ENCODE results near the gene GPX3.

Gene GPX3, protein sequence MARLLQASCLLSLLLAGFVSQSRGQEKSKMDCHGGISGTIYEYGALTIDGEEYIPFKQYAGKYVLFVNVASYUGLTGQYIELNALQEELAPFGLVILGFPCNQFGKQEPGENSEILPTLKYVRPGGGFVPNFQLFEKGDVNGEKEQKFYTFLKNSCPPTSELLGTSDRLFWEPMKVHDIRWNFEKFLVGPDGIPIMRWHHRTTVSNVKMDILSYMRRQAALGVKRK

DNA sequence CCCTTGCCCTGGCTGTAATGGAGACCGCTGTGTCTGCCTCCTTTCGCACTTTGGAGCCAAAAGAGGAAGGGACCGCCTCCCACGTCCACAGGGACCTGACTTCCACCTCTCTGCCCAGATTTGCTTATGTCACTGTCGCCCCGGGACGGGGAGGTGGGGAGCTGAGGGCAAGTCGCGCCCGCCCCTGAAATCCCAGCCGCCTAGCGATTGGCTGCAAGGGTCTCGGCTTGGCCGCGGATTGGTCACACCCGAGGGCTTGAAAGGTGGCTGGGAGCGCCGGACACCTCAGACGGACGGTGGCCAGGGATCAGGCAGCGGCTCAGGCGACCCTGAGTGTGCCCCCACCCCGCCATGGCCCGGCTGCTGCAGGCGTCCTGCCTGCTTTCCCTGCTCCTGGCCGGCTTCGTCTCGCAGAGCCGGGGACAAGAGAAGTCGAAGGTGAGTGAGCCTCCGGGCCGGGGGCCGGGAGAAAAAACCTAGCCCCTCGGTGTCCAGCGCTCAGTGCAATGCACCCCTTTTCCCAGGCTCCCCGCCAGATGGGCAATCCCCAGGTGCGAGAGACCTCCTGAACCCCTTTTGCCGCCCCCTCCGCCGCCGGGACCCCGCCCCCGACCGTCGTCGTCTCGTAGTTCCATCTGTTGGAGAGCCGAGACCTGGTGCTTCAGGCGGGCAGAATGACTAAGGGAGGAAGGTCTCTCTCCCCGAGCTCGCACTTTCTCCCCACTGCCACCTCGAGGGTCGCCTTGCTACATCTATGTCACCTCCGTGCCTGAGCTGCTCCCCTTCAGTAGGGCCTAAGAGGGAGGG lies at the start of gene GPX3:
Gene GPX3, plus strand, starts transcription at position 288 of the 807 bp plus-strand sequence. Its CDS starts 64 bp downstream, at position 352.
- DNase-seq: peak; percentile 42

DNA sequence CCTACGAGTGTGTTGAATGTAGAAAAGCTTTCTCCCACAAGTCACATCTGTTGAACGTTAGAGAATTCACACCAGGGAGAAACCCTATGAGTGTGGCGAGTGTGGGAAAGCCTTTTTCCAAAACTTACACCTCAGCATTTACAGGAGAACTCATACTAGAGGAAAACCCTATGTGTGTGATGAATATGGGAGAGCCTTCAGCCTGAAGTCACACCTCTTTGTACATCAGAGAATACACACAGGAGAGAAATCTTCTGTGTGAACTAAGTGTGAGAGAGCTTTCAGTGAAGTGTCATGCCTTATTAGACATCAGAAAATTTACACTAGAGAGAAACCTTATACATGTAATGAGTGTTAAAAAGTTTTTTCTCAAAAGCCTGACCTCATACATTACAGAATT lies 41.8 kb upstream of the GPX3 start:
- DNase-seq: no peak

DNA sequence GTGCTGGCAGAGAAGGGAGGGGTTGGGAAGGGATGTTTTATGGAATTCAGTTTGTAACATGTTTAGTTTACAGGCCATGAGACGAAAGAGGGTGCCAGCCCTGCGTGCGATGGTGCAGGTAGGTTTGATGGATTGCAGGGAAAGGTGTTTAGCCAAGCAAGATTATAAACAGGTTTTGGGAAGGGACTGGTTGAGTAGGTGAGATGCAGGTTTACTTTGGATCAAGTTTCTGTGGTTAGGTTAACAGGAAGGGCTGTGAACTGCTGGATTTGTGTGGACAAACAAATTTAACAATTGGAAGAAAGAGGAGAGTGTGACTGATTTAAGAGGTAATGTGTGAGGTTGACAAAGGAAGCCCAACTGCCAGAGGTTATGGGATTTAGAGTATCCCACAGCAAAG lies 32.6 kb upstream of the GPX3 start:
- no peak for DNase-seq

DNA sequence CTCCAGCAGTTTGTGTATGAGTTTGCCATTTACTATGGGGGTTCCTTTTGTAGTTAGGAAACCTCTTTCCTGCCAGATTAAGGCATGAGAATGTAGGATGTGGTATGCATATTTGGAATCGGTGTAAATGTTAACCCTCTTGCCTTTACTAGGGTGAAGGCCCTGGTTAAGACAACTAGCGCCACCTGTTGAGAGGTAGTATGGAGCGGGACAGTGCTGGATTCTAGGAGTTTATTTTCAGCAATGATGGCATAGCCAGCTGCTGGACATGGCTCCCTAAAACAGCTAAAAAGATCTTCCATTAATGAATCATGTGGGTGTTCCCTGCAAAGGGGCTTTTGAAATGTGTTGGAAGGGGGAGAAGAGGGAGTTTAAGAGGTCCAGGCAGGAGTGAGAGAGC lies 30.7 kb upstream of the GPX3 start:
- peak; percentile 9 for DNase-seq

DNA sequence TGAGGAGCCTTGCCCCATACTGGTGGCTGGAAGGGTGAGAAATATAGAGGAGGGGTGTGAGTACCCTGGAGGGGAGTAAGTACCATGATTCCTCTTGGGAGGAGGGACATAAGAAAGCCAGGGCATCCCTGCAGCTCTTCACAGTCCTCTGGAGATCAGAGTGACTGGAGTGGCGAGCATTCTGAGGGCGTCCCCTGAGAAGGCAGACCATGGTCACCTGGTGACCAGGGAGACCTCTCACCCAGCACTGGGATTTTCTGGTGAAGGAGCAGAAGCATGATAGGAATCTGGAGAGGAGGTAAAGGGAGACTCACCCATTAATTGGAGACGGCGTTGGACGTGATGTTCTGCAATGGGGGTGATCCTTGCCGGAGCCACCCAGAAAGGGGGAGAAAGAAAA lies 27.7 kb upstream of the GPX3 start:
- DNase-seq: no peak

DNA sequence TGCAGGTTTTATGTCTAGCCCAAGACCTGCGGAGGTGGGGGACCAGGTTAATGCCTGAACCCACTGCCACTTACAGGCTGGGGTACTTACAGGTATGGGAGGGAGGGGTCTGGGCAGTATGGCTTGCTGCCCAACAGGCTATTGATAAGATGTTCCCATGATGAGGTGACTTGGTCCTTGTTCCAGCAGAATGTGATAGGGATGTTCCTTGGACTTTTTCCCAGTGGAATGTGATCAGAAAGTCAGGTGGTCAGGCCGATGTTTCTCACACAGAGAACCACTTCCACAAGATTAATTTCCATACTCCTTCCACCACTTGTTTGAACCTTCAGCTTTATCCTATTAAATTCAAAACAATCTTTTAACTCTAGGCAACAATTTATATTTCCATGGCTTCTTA lies 27.0 kb upstream of the GPX3 start:
- DNase-seq: no peak

DNA sequence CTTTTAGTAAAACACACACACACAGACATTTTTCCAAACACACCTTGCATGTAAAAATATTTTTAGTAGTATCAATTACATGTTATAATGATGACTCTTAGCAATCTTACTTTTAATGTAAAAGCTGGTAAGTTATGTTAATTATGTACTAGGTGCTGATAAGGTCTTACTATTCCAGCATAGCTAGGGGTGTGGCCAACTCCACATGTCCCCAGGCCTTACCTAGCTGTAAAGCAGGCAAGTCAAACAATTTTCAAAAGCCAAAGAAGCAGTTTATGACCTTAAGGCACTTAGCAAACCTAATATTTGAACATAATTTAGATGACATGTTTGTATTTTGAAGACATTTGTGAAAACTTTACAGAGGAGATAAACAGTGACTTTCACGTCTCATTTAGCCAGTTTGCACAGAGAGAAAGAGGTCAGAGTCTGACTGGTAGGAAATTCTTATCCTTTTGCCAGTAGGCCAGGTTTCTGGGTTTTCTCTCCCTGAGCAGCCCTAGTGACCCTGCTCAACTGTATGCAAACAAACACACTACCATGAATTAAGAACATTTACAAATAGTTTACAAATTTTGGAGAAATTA lies 26.5 kb upstream of the GPX3 start:
- DNase-seq: no peak

DNA sequence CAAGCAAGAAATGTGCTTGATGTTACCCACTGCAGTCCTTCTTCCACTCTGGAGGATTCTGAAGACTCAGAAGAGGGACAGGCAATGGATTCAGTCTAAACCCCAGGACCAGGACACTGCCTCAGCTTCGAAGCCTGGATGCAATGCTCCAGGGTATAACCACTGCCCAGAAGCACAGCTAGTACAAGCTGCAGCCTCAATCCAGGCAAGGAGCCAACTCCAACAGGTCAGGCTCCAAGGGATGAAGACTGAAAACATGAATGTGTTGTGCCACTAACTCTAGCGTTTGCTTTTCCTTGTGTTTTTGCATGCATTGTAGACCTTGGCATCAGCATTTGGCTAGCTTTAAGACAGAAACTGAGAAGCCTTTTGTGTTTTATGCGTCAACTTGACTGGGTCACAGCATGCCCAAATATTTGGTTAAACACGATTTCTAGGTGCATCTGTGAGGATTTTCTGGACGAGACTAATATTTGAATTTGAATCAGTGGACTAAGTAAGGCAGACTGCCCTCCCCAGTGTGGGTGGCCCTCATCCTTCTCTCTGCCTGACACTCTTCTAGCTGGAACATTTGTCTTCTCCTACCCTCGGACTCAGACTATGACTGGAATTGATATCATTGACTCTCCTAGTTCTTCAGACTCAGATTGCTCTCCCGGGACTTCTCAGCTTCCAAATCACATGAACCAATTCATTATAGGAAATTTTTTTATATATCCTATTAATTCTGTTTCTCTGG lies 20.5 kb upstream of the GPX3 start:
- DNase-seq: no peak

DNA sequence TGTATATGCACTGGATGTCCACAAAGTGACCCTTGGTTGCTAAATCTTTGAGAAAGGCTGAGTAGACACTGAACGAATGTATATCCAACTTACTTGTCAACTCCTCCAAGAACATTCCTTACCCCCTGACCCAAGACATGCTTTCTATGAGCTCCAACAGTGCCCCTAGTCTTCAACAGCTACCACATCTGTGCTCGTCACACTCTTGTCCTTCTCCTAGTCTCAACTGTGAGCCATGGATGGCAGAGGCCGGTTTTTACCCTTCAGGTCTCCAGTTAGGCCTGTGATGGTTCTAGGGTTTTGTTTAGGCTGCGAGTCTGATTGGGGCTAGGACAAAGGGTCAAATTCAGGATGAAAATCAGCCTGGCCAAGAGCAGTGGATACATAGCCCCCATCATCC lies 19.0 kb upstream of the GPX3 start:
- DNase-seq: no peak

DNA sequence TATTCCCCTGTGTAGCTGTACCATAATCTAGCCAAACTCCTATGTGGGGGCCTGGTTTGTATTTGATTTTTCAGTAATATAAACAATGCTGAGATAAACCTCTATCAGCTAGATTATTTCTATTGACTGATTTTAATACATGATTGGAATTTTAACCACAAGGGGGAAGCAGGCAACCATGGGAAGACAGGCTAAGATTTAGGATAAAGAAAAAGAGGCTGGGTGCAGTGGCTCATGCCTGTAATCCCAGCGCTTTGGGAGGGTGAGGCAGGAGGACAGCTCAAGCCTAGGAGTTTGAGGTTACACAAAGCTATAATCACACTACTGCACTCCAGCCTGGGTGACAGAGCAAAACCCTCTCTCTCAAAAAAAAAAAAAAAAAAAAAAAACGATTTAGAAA lies 18.1 kb upstream of the GPX3 start:
- DNase-seq: peak; percentile 26

DNA sequence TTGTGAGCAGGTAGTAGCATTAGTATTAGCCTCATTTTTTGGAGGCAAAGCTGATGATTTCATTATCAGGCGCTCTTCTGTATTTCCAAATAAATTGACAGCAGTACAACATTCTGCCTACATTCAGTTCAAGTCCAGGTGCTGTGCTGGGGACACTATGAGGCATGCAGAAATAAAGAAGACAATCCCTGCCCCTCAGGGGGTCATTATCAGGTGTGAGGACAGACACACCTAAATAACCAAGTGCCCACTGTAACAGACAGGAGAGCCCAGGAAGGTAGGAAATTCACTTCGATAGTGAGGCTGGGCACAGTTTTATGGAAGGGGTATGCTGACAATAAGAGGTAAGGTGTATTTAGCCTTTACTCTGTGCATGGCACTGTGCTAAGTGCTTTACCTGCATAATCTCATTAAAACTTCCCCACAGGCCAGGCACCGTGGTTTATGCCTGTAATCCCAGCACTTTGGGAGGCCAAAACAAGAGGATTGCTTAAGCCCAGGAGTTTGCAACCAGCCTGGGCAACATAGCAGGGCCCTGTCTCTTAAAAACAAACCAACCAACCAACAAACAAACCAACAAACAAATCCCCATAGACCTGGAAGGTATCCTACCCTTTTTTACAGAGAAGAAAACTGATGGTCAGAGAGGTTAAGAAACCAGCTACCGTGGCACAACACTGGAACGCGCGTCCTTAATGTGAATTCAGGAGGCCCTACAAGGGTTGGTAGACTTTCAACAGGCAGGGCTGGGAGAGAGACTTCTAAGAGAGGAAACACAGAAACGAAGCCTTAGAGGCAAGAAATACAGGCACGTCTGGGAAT lies 17.5 kb upstream of the GPX3 start:
- no peak for DNase-seq

DNA sequence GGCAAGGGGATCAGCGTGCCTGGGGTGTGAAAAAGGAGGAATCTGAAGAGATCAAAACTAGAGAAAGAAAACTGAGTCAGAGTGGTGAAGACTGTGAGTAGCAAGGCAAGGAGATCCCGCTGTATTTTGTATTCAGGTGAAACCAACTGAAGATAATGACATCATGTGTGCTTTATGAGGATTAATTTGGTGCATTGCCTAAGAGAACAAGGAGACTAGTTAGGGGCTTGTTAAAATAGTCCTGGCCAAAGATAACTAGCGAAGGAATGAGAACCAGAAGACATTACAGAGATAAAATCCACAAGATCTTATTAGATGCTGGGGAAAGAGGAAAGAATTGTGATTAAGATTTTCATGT lies 16.9 kb upstream of the GPX3 start:
- no peak for DNase-seq

DNA sequence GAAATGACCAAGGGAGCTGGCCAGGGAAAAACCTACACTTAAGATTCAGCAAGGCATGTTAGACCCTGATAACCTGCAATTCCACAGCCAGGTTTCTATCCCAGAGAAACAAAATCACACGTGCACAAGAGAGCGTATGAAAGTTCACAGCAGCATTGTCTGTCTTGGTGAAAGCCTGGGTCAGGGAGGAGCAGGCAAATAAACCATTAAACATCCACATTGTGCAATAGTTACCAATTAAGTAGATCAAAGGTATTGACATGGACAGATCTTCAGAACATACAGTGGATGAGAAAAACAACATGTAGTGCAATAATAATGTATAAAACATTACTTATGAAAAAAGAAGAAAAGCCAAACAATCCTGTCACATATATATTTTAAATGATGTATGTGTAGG lies 15.9 kb upstream of the GPX3 start:
- no peak for DNase-seq

DNA sequence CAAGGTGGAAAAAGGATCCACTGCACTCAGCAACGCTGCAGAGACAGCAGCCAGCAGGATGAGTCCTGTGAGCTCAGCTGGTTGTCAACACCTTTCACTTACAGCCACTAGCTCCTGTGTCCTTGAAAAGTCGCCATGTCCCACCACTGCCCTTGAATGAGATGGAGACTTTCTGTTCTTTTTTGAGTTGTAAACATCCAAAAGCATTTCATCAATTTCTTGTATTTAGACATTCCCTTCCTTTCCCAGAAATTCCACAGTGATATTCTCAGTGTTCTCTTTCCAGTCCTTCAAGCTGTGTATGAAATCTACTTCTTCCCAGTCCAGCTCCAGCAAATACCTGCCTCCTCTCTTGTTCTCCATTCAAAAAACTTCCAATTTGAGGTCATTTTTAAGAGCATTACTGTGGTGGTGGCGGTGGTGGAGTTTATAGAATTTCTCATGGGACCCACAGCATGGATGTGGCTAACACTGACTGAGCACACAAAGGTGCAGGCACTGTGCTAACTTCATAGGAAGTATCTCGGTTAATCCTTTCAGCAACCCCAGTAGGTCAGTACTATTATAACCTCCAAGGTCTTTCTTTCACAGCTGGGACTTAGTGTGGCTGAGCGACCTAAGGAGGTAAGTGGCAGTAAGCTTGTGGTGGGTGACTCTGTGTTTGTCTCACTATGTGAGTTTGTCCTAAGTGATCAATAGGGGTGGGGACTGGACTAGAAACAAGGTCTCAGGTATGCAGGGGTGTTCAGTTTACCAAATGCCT lies 15.0 kb upstream of the GPX3 start:
- DNase-seq: no peak

DNA sequence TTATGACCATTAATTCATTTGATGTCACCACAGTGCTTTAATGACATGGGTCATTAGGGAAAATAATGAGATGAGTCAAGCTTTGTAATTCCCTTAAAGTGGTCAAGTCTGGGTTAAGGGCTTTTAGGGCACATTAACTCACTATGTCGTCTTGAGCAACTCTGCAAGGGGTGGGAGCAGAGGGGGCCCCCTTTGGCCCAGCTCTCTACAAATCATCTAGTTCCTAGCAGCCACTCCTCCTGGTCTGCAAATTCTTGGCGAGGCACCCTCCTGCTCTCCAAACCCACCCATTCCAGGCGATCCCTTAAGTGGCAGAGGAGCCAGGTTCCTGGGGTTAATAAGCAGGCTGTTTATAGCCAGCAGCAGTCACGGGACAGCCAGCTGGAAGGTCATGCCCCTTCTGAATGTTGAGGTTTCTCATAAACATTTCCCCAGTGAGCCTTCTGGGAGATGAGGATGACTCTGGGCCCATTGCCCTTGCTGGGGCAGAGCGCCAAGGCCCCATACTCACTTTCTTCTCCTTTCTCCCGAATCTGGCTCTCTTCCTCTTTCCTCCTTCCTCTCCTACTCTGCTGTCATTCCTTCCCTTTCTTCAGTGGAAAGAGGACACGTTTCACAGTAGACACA lies 14.3 kb upstream of the GPX3 start:
- DNase-seq: no peak

DNA sequence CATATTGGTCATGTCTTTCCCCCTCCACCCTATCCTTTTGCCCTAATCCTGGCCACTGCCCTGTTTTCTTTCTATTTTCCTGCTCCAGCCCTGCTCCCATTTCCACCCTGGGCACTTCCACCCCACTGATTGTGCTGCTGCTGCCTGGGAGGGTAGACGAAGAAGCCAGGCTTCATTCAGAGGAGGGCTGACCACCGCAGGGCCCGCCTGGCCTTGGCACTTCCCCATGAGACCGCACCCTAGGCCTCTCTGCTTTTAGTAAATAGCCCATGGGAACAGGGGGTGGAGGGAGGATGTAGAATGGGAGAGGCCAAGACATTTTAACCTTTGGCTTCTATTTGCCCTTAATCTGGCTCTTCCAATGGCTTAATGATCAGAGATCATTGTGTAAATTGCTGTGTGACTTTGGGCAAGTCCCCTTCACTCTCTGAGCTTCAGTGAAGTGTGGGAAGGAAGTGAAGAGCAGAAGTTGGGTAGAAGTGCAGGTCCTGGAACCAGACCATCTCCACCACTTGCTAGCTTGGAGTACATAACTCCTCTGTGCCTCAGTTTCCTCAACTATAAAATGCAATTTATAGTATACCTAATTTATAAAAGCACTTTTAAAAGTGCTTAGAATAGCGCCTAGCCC lies 13.6 kb upstream of the GPX3 start:
- DNase-seq: no peak

DNA sequence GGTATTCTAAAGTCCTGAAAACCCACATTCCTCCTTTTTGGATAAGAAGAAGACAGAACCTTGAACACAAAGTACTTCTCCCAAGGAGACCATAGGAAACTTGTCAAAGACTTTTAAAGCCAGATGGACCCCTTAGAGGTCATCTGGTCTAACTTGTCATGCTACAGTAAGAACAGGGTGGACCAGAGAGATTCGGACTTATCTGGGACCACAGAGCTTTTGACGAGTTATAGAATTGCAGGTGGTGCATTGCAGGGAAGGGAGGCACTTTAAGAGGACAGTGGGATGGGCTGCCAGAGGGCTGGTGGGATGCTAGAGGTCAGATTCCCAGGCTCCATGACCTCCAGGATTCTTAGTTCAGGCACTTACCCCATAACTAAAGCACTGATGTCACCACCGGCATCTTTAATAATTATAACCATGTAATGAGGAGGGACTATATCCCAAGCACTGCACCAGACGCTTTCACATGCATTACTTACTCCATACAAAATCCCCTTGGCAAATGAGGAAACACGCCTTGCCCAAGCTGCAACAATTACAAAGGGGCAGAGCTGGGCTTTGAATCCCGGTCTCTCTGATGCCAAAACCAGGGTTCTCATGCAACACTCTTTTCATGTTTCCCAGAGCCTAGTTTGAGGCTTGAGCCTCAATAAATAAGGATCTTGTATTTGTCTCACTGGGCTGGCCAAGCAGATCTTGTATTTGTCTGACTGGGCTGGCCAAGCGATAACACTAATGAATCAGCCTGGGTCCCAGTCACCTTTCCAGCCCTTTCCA lies 12.8 kb upstream of the GPX3 start:
- DNase-seq: no peak

DNA sequence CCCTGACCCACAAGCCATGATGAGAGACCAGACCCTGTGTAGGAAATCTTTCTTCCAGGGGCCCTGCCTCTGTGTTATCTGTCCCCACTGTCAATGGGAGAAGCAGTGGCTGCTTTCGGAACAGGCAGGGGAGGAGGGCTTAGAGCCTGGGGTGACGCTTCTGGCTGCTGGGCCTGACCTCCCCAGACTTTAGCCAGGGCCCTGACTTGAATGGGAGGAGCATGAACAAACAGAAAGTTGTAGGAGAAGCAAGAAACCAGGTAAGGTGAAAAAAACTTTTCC lies 12.2 kb upstream of the GPX3 start:
- DNase-seq: no peak

DNA sequence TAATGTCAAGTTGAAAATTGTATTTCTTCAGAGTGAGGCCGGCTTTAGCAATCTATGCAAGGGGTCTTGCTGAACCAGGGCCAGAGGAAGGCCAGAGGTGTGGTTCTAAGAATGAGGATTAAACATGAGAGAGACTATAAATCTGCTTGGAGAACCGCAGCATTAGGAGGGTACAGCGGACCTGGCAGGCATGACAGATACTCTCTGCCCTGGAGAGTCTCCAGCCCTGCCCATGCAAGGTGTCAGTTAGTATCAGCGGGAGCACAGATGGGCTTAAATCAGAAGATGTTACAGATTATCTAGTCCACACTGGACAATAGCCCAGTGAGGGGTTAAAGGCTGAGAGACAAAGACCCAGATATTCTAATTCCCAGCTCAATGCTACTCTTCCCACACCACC lies 11.5 kb upstream of the GPX3 start:
- DNase-seq: no peak

DNA sequence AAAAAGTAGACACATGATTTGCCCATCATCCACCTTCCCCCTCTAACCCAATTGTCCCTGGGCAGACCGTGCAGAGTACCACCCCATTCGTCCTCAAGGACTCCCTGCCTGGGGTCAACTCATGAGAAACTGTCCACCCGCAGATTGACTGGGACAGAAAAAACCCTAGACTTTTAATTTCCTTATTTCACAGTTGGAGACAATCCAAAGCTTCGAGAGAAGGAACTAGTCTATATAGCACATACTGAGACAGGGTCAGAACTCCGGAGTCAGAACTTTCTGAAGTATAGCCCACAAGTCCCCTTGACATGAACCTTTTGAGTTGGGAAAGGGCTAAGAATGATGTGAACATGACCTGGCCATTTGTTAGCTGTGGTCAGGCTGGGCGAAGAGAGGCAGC lies 7.5 kb upstream of the GPX3 start:
- no peak for DNase-seq
